Caco-2 (cell line): Measurements from ENCODE around the gene SMLR1. TPM values are rescaled to one million over a fixed set of nuclear protein-coding genes. Genes with fewer than 3 reads are reported as not detected.

Experiments
- BruUV-seq: library from RNA; stranded (reverse); fragments of 400-500 nt; replicated peaks from 2 replicates; lab custom pipeline; 2021; lab: Mats Ljungman, UMichigan
- CTCF ChIA-PET: fragments of 300-600 bp; sonication (Branson Sonifier 250); formaldehyde crosslinking; loops from one replicate; lab custom pipeline; 2022; ENCODE audit warnings: antibody characterized with exemption; lab: Charles Lee
- POLR2A ChIA-PET: fragments of 300-600 bp; sonication (Branson Sonifier 250); formaldehyde crosslinking; loops from one replicate; lab custom pipeline; 2022; ENCODE audit warnings: antibody characterized with exemption; lab: Charles Lee
- DNase-seq, 2 experiments: peaks; one replicate each; pipeline versions ENCODE4 v3.0.0 to v3.0.0-alpha.2; 2020 to 2022
- H3K27me3 ChIP-seq: replicated peaks from 2 replicates; pipeline ENCODE4 v1.6.0; 2011; ENCODE audit warnings: low read length; ENCODE audit not compliant: control insufficient read depth, insufficient read depth
- H3K36me3 ChIP-seq: 2 replicates; pipeline ENCODE4 v1.5.1; 2011; ENCODE audit warnings: low read length; ENCODE audit not compliant: control insufficient read depth, insufficient read depth
- H3K4me1 ChIP-seq: fragments of 250-450 bp; sonication (Bioruptor Pico); 2 replicates; pipeline ENCODE4 v1.5.1; 2020; ENCODE audit warnings: mild to moderate bottlenecking
- H3K4me3 ChIP-seq: 2 replicates; pipeline ENCODE4 v1.5.1; 2011; ENCODE audit warnings: low read depth, mild to moderate bottlenecking, control low read depth, low read length
- H3K9me3 ChIP-seq: fragments of 250-450 bp; sonication (Bioruptor Pico); 2 replicates; pipeline ENCODE4 v1.5.1; 2020; ENCODE audit warnings: mild to moderate bottlenecking, moderate library complexity
- H3K27ac Mint-ChIP-seq: one replicate; pipeline ENCODE4 v1.8.0; 2022; ENCODE audit warnings: mixed read lengths; ENCODE audit not compliant: unreplicated experiment
- H3K27me3 Mint-ChIP-seq: one replicate; pipeline ENCODE4 v1.8.0; 2022; ENCODE audit warnings: mixed read lengths; ENCODE audit not compliant: insufficient read depth, unreplicated experiment
- H3K36me3 Mint-ChIP-seq: one replicate; pipeline ENCODE4 v1.8.0; 2022; ENCODE audit warnings: mild to moderate bottlenecking, mixed read lengths; ENCODE audit not compliant: insufficient read depth, unreplicated experiment
- H3K4me1 Mint-ChIP-seq: one replicate; pipeline ENCODE4 v1.8.0; 2022; ENCODE audit warnings: low read depth, mixed read lengths; ENCODE audit not compliant: unreplicated experiment
- H3K4me3 Mint-ChIP-seq: one replicate; pipeline ENCODE4 v1.8.0; 2022; ENCODE audit warnings: mild to moderate bottlenecking, moderate library complexity, mixed read lengths; ENCODE audit not compliant: unreplicated experiment
- H3K9me3 Mint-ChIP-seq: one replicate; pipeline ENCODE4 v1.8.0; 2022; ENCODE audit warnings: mixed read lengths; ENCODE audit not compliant: unreplicated experiment
- intact Hi-C: fragments of 100-400 bp; cut with micrococcal nuclease; formaldehyde crosslinking; loops from one replicate; pipeline ENCODE4 v1.10.0; 2022; ENCODE audit not compliant: unreplicated experiment
- total RNA-seq: library from RNA; stranded (reverse); gene quantifications from 2 replicates; pipeline ENCODE4 v1.2.3, GENCODE V29; 2022
- TF ChIP-seq, protein P1 (sequence below), 2 experiments: fragments of 200-600 bp in 1 of 2; IDR thresholded peaks; 1 replicate in 1 of 2; 2 replicates in 1 of 2; pipeline versions ENCODE4 v1.5.1 to v1.8.0; 2011 to 2022; ENCODE audit warnings: antibody characterized with exemption in 1 of 2, control low read depth in 1 of 2, inconsistent platforms in 1 of 2, low read depth in 1 of 2, low read length in 1 of 2, mild to moderate bottlenecking in 1 of 2, moderate library complexity in 1 of 2; ENCODE audit not compliant: insufficient read depth in 1 of 2, severe bottlenecking in 1 of 2, unreplicated experiment in 1 of 2

SMLR1 gene
- total RNA-seq, 1 experiment from 2014 or later: 6.9 TPM

DNA sequence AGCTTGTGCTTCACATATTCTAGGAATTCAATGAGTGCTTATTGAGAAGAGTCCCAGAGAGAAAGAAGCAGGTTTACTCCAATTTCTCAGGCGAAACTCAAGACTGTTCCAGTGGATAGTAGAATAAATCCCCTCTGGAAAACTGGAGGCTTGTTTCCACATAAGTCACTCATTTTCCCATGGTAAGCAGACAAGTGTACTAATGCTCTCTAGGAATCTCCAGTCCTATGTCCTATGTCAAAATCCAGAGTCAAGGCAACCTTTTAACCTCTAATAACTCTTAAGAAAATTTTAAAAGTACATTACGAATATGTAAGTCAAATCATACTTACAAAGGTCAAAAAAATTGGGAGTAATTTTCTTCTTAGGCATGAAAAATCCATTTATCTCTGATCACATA, 35.2 kb downstream of the SMLR1 start:
- ChIA-PET CTCF (interaction anchor here (1.3 kb wide), 1 partner anchor 10 kb away, joined by 4 read pairs; no protein-coding TSS in a partner anchor), POLR2A (no interaction called here)
- Mint-ChIP-seq H3K4me3 (no peak overlapping the region), H3K36me3 (peaks cover 28% of the 10 kb centered on the region), H3K4me1 (peaks cover 36% of the 10 kb centered on the region), H3K27me3 (no peaks in the 10 kb centered on the region), H3K27ac (no peak overlapping the region), H3K9me3 (no peaks in the 10 kb centered on the region)
- TF ChIP-seq, protein P1, sequence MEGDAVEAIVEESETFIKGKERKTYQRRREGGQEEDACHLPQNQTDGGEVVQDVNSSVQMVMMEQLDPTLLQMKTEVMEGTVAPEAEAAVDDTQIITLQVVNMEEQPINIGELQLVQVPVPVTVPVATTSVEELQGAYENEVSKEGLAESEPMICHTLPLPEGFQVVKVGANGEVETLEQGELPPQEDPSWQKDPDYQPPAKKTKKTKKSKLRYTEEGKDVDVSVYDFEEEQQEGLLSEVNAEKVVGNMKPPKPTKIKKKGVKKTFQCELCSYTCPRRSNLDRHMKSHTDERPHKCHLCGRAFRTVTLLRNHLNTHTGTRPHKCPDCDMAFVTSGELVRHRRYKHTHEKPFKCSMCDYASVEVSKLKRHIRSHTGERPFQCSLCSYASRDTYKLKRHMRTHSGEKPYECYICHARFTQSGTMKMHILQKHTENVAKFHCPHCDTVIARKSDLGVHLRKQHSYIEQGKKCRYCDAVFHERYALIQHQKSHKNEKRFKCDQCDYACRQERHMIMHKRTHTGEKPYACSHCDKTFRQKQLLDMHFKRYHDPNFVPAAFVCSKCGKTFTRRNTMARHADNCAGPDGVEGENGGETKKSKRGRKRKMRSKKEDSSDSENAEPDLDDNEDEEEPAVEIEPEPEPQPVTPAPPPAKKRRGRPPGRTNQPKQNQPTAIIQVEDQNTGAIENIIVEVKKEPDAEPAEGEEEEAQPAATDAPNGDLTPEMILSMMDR (IDR thresholded peaks at IDR 0.05; ENCODE audit: insufficient read depth in 1 of 2, low read depth in 1 of 2, low read length in 1 of 2, severe bottlenecking in 1 of 2, unreplicated experiment in 1 of 2): no peak
- H3K27me3 ChIP-seq: no peaks in the 10 kb centered on the region
- peaks cover 37% of the 10 kb centered on the region for H3K4me1 ChIP-seq
- DNase-seq: no peak
- H3K4me3 ChIP-seq: no peak overlapping the region
- H3K9me3 ChIP-seq: no peaks in the 10 kb centered on the region
- H3K36me3 ChIP-seq: no peaks in the 10 kb centered on the region
- intact Hi-C loops: no loop called here
- BruUV-seq: no TSS peak

DNA sequence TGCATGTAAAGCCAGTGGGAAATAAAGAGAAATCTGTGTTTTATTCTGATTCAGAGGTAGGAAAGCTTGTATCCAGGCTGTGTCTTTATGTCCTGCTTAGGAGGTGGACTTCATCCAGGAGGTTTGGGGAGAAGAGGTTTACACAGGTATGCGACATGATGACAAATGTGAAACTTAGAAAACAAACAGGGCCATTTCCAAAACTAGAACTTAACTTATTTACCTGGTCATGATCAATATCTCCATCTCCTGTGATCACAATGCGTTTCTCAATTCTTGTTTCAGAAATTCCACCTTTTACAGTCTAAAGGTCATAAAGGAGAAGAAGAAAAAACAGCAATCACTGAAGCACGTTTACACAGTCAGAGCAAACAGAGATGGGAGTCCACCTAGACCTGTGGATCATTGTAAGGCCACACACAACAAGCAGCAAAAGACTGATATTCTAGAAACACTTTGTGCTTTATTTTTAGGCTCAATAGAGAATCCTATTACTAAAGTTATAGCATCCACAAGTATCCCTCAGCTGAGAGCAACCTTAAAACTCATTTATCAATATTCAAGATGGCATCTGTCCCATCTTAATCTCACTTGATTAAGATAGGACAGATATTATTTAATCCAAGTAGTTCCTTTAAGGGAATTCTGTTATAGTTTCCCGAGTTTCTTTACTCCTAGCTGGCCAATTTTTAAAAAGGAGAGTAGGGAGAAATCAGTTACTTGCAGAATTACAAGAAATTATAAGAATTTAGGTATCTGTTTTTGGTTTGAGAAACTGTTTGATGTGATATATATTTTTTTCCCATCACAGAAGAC, 36.4 kb downstream of the SMLR1 start:
- no peak overlapping the region for H3K4me3 ChIP-seq
- Mint-ChIP-seq H3K36me3 (peaks cover 16% of the 10 kb centered on the region), H3K27ac (no peak overlapping the region), H3K9me3 (no peaks in the 10 kb centered on the region), H3K4me1 (peaks cover 23% of the 10 kb centered on the region), H3K4me3 (peak overlapping the region; percentile 31), H3K27me3 (no peaks in the 10 kb centered on the region)
- no peaks in the 10 kb centered on the region for H3K27me3 ChIP-seq
- peaks cover 29% of the 10 kb centered on the region for H3K4me1 ChIP-seq
- H3K9me3 ChIP-seq: no peaks in the 10 kb centered on the region
- intact Hi-C loops: loop anchor here (1.0 kb wide), 1 partner anchor 9 kb away; no protein-coding TSS in a partner anchor
- ChIA-PET CTCF (interaction anchor here (1.3 kb wide), 1 partner anchor 9 kb away, joined by 4 read pairs; no protein-coding TSS in a partner anchor), POLR2A (no interaction called here)
- peak in 1 of 2 experiments; percentile 26 for DNase-seq
- TF ChIP-seq, protein P1 (IDR thresholded peaks at IDR 0.05; ENCODE audit: insufficient read depth in 1 of 2, low read depth in 1 of 2, low read length in 1 of 2, severe bottlenecking in 1 of 2, unreplicated experiment in 1 of 2): no peak
- BruUV-seq: no TSS peak
- H3K36me3 ChIP-seq: no peaks in the 10 kb centered on the region

DNA sequence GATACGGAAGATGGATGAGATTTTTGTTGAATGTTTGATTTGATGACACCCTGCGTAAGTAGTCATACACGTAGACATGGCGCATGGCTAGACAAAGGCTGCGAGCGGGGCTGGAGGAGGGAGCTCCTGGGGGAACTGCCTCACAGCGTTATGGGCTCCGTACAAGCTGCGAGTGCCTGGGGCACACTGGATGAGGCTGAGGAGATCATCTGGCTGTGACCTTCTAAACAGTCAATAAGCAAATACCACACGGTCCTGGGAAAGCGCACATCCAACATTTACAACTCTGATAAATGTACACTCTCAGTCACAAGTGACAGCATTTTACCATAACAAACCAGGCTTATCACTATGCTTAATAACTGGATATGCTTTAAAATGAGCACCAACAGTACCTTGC, 37.1 kb downstream of the SMLR1 start:
- no peak overlapping the region for H3K4me3 ChIP-seq
- no peaks in the 10 kb centered on the region for H3K36me3 ChIP-seq
- CTCF ChIA-PET: no interaction called here
- peaks cover 18% of the 10 kb centered on the region for H3K4me1 Mint-ChIP-seq
- no peaks in the 10 kb centered on the region for H3K9me3 ChIP-seq
- POLR2A ChIA-PET: no interaction called here
- TF ChIP-seq, protein P1 (IDR thresholded peaks at IDR 0.05; ENCODE audit: insufficient read depth in 1 of 2, low read depth in 1 of 2, low read length in 1 of 2, severe bottlenecking in 1 of 2, unreplicated experiment in 1 of 2): no peak
- no peaks in the 10 kb centered on the region for H3K9me3 Mint-ChIP-seq
- H3K27me3 Mint-ChIP-seq: no peaks in the 10 kb centered on the region
- H3K27ac Mint-ChIP-seq: no peak overlapping the region
- no peaks in the 10 kb centered on the region for H3K27me3 ChIP-seq
- no TSS peak for BruUV-seq
- intact Hi-C loops: no loop called here
- peaks cover 12% of the 10 kb centered on the region for H3K36me3 Mint-ChIP-seq
- no peak for DNase-seq
- peaks cover 25% of the 10 kb centered on the region for H3K4me1 ChIP-seq
- no peak overlapping the region for H3K4me3 Mint-ChIP-seq
